Activated T-helper 17 cell treated with anti-CD3 and anti-CD28 coated beads, Interleukin-2, amount 50 U/mL, for 72 hours (primary cell): Measurements from ENCODE around the gene EFEMP1. TPM values are rescaled to one million over a fixed set of nuclear protein-coding genes. Genes with fewer than 3 reads are reported as not detected.

Experiments
- ATAC-seq: fragments of 150-1000 bp; cut with Tn5 transposase; replicated peaks from 2 replicates; pipeline ENCODE4 v1.10.0; 2021; ENCODE audit warnings: mild to moderate bottlenecking, moderate library complexity
- H3K27ac Mint-ChIP-seq: one replicate; pipeline ENCODE4 v1.8.0; 2022; ENCODE audit warnings: mixed read lengths
- H3K27me3 Mint-ChIP-seq: one replicate; pipeline ENCODE4 v1.8.0; 2022; ENCODE audit warnings: mixed read lengths
- H3K36me3 Mint-ChIP-seq: one replicate; pipeline ENCODE4 v1.8.0; 2022; ENCODE audit warnings: low read depth, mild to moderate bottlenecking, mixed read lengths
- H3K4me1 Mint-ChIP-seq: one replicate; pipeline ENCODE4 v1.8.0; 2022; ENCODE audit warnings: mixed read lengths
- H3K4me3 Mint-ChIP-seq: one replicate; pipeline ENCODE4 v1.8.0; 2022; ENCODE audit warnings: mild to moderate bottlenecking, mixed read lengths
- H3K9me3 Mint-ChIP-seq: one replicate; pipeline ENCODE4 v1.8.0; 2022; ENCODE audit warnings: mixed read lengths
- total RNA-seq, 2 donors: library from RNA; stranded (reverse); gene quantifications; one replicate each; pipeline ENCODE4 v1.2.3, GENCODE V29; 2022

The EFEMP1 gene
- total RNA-seq, 2 donors from 2014 or later, result not detected

DNA sequence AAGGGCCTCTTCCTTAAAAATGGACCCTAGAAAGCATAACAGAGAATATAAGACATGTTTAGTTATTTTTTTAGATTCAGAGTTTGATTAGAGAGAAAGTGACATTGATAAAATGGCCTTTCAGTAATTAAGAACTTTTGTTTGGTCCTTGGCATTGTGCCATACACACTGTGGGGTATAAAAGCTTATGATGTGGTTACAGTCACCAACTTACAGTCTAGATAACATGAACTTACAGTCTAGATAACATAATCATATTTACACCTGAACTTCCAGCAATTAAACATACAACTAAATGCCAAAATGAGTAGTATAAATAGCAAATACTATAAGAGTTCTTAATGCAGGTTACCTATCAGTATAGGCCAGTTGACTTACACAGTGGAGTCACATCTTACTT is 25.6 kb upstream of the EFEMP1 start:
- peaks cover 4% of the 10 kb centered on the region for H3K9me3 Mint-ChIP-seq
- peaks cover 4% of the 10 kb centered on the region for H3K27me3 Mint-ChIP-seq
- ATAC-seq, result no peak
- no peaks in the 10 kb centered on the region for H3K36me3 Mint-ChIP-seq
- no peaks in the 10 kb centered on the region for H3K4me1 Mint-ChIP-seq
- no peak overlapping the region for H3K4me3 Mint-ChIP-seq
- no peak overlapping the region for H3K27ac Mint-ChIP-seq

DNA sequence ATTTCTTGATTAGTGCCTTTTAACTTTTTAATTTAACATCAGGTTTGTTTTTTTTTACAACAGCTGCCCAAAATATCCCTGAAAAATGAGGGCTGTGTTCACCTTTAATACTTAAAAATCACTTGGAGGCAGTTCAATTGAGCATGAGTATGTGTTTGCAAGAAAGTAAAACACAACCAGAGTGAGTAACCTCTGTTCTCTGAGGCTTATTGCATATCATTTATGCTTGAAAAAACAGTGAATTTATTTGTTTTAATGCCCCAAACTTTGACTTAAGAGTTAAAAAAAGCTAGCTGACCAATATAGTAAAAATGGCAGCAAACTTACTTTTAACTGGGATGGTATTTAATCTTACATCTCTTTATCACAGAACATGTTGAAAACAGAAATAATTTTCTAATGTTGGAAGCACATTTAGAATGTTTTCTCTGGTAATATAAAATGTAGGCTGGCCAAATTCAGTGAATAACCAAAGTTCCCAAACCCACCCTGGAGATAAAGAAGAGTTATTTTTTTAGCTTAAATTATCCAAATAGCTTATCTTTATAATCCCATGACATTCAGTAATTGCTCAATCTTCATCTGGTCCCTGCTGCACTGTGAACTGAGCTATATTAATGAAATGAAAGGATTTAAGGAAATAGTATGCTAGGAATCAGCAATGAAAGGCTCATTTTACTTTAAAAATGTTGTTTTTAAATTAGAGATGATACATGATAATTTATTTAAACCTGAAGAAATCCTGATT is 24.8 kb upstream of the EFEMP1 start:
- no peak overlapping the region for H3K27ac Mint-ChIP-seq
- H3K27me3 Mint-ChIP-seq, result peaks cover 4% of the 10 kb centered on the region
- no peak overlapping the region for H3K4me3 Mint-ChIP-seq
- peaks cover 4% of the 10 kb centered on the region for H3K9me3 Mint-ChIP-seq
- no peak for ATAC-seq
- H3K4me1 Mint-ChIP-seq, result no peaks in the 10 kb centered on the region
- no peaks in the 10 kb centered on the region for H3K36me3 Mint-ChIP-seq

DNA sequence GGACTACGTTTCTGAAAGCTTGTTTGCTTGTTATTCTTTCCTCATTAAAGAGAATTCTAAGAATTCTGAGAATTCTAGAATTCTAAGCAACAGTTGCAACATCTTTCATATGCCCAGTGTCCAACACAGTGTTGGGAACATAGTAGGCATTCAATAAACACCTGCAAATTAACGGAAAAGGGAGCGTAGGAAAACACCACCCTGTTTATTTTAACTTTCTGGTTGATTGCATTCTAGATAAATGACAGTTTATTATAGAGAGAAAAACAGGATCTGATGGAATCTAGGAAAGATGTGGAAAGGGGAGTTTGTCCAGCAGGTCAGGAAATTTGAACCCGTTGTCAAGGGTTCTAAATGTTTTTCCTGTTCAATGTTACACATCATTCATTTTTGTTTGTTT is 24.2 kb upstream of the EFEMP1 start:
- Mint-ChIP-seq H3K36me3 (no peaks in the 10 kb centered on the region), H3K27ac (no peak overlapping the region), H3K27me3 (peaks cover 4% of the 10 kb centered on the region), H3K9me3 (peaks cover 4% of the 10 kb centered on the region), H3K4me3 (no peak overlapping the region), H3K4me1 (no peaks in the 10 kb centered on the region)
- no peak for ATAC-seq

DNA sequence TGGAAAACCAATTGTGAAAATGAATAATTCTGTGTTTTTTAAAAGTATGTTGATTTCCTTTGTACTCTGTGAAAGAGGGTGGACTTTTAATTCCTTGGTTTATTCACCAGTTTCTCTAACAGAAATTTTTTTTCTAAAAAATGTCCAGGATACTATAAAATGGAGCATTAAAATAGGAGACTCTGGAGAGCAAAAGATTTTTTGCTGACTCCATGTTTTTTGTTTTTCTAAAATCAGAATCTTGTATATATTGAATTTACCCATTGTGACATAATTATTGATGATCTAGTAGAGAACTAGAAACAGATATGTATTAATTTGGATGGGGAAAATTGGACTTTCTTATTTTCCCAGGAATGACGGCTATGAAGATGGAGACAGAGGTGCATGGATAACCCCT is 23.2 kb upstream of the EFEMP1 start:
- H3K36me3 Mint-ChIP-seq, result no peaks in the 10 kb centered on the region
- no peaks in the 10 kb centered on the region for H3K4me1 Mint-ChIP-seq
- no peak overlapping the region for H3K27ac Mint-ChIP-seq
- H3K9me3 Mint-ChIP-seq, result peaks cover 4% of the 10 kb centered on the region
- H3K27me3 Mint-ChIP-seq, result peaks cover 4% of the 10 kb centered on the region
- no peak overlapping the region for H3K4me3 Mint-ChIP-seq
- ATAC-seq, result no peak

DNA sequence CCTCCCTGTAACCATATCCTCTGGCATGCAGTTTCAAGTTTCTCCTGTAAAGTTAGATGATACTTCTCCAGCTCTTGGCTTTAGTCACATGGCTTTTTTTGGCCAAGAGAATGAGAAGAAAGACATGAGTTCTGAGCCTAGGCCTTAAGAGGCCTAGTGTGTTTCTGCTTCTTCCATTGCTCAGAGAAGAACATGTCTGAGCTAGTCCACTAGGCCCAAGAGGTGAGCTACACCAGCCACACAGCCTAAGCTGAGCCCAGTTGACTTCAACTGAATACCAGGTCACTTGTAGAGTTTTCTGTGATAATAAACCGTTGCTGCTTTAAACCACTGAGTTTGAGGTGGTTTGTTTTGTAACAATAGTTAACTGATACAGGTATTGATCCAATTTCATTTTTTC is 19.9 kb upstream of the EFEMP1 start:
- peaks cover 4% of the 10 kb centered on the region for H3K9me3 Mint-ChIP-seq
- no peak for ATAC-seq
- no peaks in the 10 kb centered on the region for H3K4me1 Mint-ChIP-seq
- H3K27ac Mint-ChIP-seq, result no peak overlapping the region
- H3K4me3 Mint-ChIP-seq, result no peak overlapping the region
- no peaks in the 10 kb centered on the region for H3K27me3 Mint-ChIP-seq
- no peaks in the 10 kb centered on the region for H3K36me3 Mint-ChIP-seq

DNA sequence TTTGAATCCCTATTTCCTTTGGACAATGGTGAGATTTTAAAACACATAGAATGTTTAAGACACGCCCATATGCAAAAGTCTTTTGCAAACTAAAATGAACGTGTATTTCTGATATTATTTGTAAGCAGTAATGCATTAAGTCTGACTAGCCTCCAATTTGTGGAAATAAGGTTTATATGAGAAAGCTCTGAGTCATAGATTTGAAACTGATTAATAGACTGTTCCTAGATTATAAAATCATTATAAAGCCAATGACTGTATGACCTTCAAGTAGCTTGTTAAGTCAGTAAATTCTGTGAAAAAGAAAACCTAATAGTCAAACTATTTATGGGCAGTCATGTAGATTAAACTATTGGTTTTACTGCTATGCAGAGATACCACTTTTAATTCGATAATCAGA is 12.8 kb upstream of the EFEMP1 start:
- Mint-ChIP-seq H3K27me3 (no peaks in the 10 kb centered on the region), H3K4me3 (no peak overlapping the region), H3K4me1 (no peaks in the 10 kb centered on the region), H3K36me3 (no peaks in the 10 kb centered on the region), H3K9me3 (no peaks in the 10 kb centered on the region), H3K27ac (no peak overlapping the region)
- ATAC-seq, result no peak

DNA sequence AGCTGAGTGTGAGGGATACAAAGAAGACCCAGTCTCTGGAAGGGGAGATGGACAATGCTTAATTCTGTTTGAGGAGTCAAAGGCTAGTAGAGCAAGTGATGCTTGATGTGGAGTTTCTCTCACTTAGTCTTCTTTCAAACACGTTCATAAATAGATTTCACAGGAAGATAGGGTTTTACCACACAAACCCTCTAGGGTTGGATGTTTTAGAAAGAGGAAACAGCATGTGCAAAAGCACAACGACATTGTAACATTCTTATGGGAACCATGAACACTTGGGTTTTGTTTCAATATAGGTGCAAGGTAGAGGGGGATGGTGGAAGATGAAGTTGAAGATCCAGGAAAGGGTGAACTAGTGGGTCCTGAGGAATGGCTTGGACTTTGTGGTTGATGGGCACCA is 10.8 kb upstream of the EFEMP1 start:
- H3K27me3 Mint-ChIP-seq, result no peaks in the 10 kb centered on the region
- H3K4me3 Mint-ChIP-seq, result no peak overlapping the region
- no peaks in the 10 kb centered on the region for H3K9me3 Mint-ChIP-seq
- H3K27ac Mint-ChIP-seq, result no peak overlapping the region
- ATAC-seq, result no peak
- H3K4me1 Mint-ChIP-seq, result no peaks in the 10 kb centered on the region
- H3K36me3 Mint-ChIP-seq, result no peaks in the 10 kb centered on the region

DNA sequence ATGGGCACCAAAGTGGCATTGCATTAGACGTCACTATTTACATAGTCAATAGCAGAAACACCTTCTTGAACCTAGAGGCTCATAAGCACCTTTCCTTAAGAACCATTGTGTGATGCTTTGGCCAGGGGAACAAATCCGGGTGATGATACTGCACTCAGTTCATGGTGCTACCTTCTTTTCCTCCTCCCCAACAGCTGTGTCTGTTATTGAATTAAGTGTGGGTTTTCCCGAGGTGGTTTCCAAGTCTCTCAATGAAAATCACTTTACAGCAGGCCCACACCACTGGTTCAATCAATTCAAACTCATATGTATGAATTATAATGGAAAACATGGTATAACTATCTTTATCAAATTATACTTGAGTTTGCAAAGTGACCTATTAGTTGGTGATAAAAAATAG is 9.3 kb upstream of the EFEMP1 start:
- Mint-ChIP-seq H3K9me3 (no peaks in the 10 kb centered on the region), H3K27ac (no peak overlapping the region), H3K4me3 (no peak overlapping the region), H3K4me1 (no peaks in the 10 kb centered on the region), H3K36me3 (no peaks in the 10 kb centered on the region), H3K27me3 (no peaks in the 10 kb centered on the region)
- no peak for ATAC-seq

DNA sequence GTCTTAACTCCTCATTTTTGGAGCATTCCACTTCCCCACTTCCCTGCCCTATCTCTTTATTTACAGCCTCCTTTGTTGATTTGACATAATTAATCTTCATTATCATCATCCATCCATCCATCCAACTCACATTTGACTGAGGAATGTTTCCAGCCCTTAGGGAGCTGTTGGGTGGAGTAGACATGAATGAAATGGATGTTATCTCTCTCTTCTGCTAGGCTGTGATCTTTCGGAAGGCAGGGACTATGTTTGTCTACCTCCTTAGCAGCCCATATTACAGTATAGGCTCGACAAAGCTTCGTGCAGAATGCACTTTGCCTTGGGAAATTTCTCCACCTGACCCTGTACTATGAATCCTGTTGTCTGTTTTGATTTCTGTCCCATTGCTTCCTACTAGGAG is 7.7 kb upstream of the EFEMP1 start:
- H3K4me3 Mint-ChIP-seq, result no peak overlapping the region
- H3K4me1 Mint-ChIP-seq, result no peaks in the 10 kb centered on the region
- H3K36me3 Mint-ChIP-seq, result no peaks in the 10 kb centered on the region

DNA sequence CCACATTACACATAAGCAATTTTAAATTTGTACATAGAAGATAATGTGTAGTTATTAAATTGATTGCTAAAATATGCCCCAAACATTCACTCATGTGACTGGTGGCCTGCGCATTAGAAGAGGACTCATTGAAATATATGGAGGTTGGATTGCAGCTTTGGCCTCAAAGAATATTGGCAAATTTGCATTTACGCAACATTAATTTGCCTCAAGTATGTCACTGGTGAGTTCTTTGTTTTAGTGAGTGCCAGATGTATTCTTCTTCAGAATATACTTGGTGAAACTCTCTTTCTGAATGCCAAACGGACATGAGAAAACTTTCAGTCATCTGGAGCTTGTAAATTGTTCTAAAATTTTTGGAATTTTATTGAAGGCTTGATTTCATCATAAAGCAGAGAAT is 5.9 kb upstream of the EFEMP1 start:
- H3K27ac Mint-ChIP-seq, result no peak overlapping the region
- no peaks in the 10 kb centered on the region for H3K4me1 Mint-ChIP-seq
- H3K4me3 Mint-ChIP-seq, result no peak overlapping the region
- H3K36me3 Mint-ChIP-seq, result no peaks in the 10 kb centered on the region
- no peak for ATAC-seq
- peaks cover 14% of the 10 kb centered on the region for H3K27me3 Mint-ChIP-seq
- H3K9me3 Mint-ChIP-seq, result peaks cover 3% of the 10 kb centered on the region

More for the DNA sequence above, 7.7 kb upstream of the EFEMP1 start:
- peaks cover 6% of the 10 kb centered on the region for H3K27me3 Mint-ChIP-seq
- H3K27ac Mint-ChIP-seq, result no peak overlapping the region
- ATAC-seq, result no peak
- no peaks in the 10 kb centered on the region for H3K9me3 Mint-ChIP-seq

DNA sequence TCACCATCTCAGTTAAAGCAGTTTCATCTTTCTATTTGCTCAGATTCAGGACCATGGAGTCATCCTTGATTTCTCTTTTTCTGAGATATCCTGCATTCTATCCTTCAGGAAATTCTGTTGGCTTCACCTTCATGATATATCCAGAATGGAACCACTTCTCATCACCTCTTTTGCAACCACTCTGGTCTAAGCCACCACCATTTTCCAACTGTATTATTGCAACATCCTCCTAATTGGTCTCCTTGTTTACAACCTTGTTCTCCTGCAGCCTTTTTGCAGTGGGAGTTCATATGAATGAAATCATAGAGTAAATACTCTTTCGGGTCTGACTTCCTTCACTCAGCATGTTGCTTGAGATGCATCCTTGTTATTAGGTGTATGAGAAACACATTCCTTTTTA is 3.4 kb upstream of the EFEMP1 start:
- peaks cover 32% of the 10 kb centered on the region for H3K27me3 Mint-ChIP-seq
- H3K4me1 Mint-ChIP-seq, result no peaks in the 10 kb centered on the region

DNA sequence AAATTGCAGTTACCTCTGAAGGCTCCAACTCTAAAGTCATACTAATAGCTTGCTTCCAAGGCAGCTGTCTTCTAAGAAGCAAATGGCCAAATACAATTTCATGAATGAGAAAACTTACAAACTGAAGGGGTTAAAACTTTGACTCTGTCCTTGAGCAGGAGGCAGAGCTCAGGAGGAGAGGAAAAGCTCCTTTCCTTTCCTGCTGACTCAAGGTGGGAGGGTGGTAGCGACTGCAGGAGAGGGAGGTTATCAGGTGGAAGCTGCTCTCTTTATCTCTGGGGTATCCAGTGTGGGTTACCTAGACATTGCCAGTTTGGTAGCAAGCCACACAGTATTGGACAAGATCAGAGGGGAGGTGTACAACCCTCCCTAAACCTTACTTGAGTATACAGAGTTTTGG is 2.7 kb upstream of the EFEMP1 start:
- no peak overlapping the region for H3K4me3 Mint-ChIP-seq
- no peaks in the 10 kb centered on the region for H3K36me3 Mint-ChIP-seq
- peaks cover 34% of the 10 kb centered on the region for H3K27me3 Mint-ChIP-seq
- ATAC-seq, result no peak
- H3K4me1 Mint-ChIP-seq, result no peaks in the 10 kb centered on the region
- peaks cover 7% of the 10 kb centered on the region for H3K9me3 Mint-ChIP-seq
- no peak overlapping the region for H3K27ac Mint-ChIP-seq

More for the DNA sequence above, 3.4 kb upstream of the EFEMP1 start:
- no peak for ATAC-seq
- peaks cover 7% of the 10 kb centered on the region for H3K9me3 Mint-ChIP-seq
- H3K36me3 Mint-ChIP-seq, result no peaks in the 10 kb centered on the region
- no peak overlapping the region for H3K4me3 Mint-ChIP-seq
- no peak overlapping the region for H3K27ac Mint-ChIP-seq

DNA sequence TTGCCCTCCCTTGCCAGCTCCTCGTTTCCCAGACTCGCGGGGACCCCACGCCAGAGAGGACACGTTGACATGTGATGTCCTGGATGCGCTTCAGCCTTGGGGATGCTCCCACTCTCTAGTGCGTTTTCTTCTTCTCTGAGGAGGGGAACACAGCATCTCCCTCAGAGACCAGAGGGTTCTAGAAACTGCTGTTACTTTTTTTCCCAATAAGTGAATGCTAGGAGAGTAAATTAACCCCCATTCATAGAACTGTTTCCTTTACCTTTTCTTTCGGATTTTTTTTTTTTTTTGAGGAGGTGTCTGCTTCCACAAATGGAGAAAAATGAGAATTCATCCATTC is 370 bp upstream of the EFEMP1 start:
- Mint-ChIP-seq H3K4me3 (no peak overlapping the region), H3K9me3 (peaks cover 7% of the 10 kb centered on the region), H3K36me3 (no peaks in the 10 kb centered on the region), H3K27ac (no peak overlapping the region), H3K27me3 (peaks cover 37% of the 10 kb centered on the region), H3K4me1 (no peaks in the 10 kb centered on the region)
- ATAC-seq, result no peak

DNA sequence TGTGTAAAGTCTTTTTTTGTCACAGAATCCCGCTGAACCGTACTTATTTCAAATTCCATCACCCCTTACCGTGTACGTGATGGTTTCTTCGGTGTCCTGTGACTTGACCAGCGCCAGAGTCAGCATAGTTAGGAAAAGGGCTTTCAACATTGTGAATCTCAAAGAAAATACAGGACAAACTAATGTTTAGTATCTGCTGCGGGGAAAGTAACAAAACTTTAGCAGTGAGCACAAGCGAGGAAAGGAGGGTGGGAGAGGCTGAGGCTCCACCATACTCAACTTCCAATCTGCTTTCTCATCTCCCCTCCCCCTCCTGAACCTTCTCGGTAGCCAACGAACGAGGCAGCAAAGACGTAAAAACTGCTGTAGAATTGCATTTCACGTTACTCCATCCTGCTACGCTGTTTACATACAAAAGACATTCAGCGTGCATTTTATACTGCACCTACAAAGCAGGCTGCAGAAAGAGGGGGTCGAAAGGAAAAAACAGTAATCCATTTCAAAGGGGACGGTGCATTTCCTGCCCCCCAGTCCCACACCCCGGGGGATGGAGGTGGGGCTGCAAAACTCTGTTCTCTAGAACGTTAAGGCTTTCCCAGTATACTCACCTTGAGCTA is 1.2 kb downstream of the EFEMP1 start:
- no peak for ATAC-seq
- Mint-ChIP-seq H3K9me3 (peaks cover 7% of the 10 kb centered on the region), H3K4me1 (no peaks in the 10 kb centered on the region), H3K27me3 (peaks cover 37% of the 10 kb centered on the region), H3K27ac (no peak overlapping the region), H3K36me3 (no peaks in the 10 kb centered on the region), H3K4me3 (no peak overlapping the region)

DNA sequence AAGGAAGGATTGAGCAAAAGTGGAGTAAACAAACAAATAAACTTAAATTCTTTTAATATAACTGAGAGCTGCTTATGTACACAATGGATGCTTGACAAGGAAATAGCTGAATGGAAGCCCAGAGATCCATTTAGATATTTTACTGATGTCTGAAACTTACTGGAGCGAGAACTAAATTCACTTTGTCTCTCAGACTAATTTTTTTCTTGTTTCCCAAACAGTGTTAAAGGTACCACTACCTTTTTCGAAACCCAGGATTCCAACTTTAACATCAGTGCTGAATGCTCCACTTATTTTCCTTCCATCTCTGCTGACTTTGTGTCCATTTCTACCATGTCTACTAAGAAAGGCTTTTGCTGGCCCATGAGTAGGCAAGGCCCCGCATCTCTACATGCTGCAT is 4.0 kb downstream of the EFEMP1 start:
- Mint-ChIP-seq H3K27ac (no peak overlapping the region), H3K9me3 (peaks cover 3% of the 10 kb centered on the region), H3K4me3 (no peak overlapping the region), H3K36me3 (no peaks in the 10 kb centered on the region), H3K27me3 (peaks cover 24% of the 10 kb centered on the region), H3K4me1 (no peaks in the 10 kb centered on the region)
- ATAC-seq, result no peak
